Heart left ventricle (tissue), 13 donors: ENCODE measurements around the gene MYCL.

ENCODE experiments used
- POLR2A ChIP-seq, 2 donors: fragments of 450-650 bp; IDR thresholded peaks; one replicate each; pipeline ENCODE4 v1.6.1; 2017; ENCODE audit warnings: antibody characterized with exemption in 2 of 2, mild to moderate bottlenecking in 2 of 2, moderate library complexity in 2 of 2
- TF ChIP-seq, protein P1 (sequence below), 12 donors: fragments of 200-600 bp; sonication (generic) in 4 of 12; IDR thresholded peaks; one replicate each; pipeline versions ENCODE4 v1.5.0 to v1.8.0; 2018 to 2022; ENCODE audit warnings: antibody characterized with exemption in 12 of 12, mild to moderate bottlenecking in 5 of 12
- donor health status: ischemic (EF 13 %, LVEDD 7.1; RV severe dilation, severe dysfunction).
- donor health status: DM: no; HTN: yes; CAD: no.
- donor health status: DM: no; HTN: no; CAD: no.
- donor health status: ischemic (EF 25% LVEDD 6.9; RV normal size, moderate dysfunction).
- donor health status: ischemic (EF 25% LVEDD 5.7; RV mildly dilated, moderate dysfunction).
- donor health status: ischemic (EF 35%, LVEDD 5.7; RV mildly dilated, moderate dysfunction).
- donor health status: nonischemic (EF 11% LVEDD 7.7; RV severe dilation, severe dysfunction).
- donor health status: DM: yes; HTN: yes; CAD: no.
- donor health status: PGD.
- donor health status: ischemic (EF 29% LVEDD 5.4; RV normal size, mild dysfunction).
- donor health status: nonischemic (EF 23%, LVEDD 6.1; RV moderate dilation, normal function).

DNA sequence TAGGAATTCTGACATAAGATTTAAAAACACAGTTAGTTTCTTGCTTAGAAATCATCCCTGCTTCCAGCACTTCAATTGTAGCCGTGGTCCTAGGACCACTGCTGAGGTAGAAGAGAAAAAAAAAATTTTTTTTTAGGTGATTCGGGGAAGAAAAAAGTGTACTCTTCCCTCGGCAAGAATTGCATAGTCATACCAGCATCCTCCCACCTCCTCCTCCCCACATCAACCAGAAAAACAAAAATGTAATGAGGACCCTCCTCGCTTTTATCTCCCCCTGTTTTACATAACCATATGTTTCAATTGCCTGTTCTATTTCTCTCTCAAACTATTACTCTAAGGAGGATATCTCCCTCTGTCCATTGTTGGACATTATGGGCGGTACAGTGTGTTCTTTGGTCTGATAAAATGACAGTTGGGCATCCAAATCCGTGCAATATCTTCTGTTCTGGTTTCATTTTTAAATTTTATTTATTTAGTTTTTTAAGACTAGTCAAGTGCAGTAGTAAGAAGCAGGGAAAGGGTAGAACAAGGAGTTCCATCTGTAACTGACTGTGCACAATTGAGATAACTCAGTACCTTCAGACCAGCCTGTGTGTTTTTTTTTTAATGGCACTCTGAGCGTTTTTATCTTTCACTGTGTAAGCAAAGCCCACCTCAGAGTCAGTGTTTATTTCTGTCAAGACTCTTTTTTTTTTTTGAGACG lies 42.8 kb upstream of the MYCL start:
- TF ChIP-seq, protein P1, sequence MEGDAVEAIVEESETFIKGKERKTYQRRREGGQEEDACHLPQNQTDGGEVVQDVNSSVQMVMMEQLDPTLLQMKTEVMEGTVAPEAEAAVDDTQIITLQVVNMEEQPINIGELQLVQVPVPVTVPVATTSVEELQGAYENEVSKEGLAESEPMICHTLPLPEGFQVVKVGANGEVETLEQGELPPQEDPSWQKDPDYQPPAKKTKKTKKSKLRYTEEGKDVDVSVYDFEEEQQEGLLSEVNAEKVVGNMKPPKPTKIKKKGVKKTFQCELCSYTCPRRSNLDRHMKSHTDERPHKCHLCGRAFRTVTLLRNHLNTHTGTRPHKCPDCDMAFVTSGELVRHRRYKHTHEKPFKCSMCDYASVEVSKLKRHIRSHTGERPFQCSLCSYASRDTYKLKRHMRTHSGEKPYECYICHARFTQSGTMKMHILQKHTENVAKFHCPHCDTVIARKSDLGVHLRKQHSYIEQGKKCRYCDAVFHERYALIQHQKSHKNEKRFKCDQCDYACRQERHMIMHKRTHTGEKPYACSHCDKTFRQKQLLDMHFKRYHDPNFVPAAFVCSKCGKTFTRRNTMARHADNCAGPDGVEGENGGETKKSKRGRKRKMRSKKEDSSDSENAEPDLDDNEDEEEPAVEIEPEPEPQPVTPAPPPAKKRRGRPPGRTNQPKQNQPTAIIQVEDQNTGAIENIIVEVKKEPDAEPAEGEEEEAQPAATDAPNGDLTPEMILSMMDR (IDR thresholded peaks at IDR 0.05) = no peak
- no peak for TF ChIP-seq POLR2A (IDR thresholded peaks at IDR 0.05)
